Activated CD8-positive, alpha-beta memory T cell treated with anti-CD3 and anti-CD28 coated beads for 36 hours (primary cell): ENCODE data around the gene UROC1. TPM values are rescaled to one million over a fixed set of nuclear protein-coding genes. Genes with fewer than 3 reads are reported as not detected.

Experiments
- CTCF ChIA-PET: fragments of 350-600 bp; sonication (Branson Sonifier 250); formaldehyde crosslinking; loops from one replicate; lab custom pipeline; 2021; ENCODE audit warnings: antibody characterized with exemption; lab: Charles Lee
- POLR2A ChIA-PET: fragments of 350-600 bp; sonication (Branson Sonifier 250); formaldehyde crosslinking; loops from one replicate; lab custom pipeline; 2021; ENCODE audit warnings: antibody characterized with exemption; lab: Charles Lee
- total RNA-seq, 2 experiments: library from RNA; stranded (reverse); gene quantifications; one replicate each; pipeline ENCODE4 v1.2.3, GENCODE V29; 2021

The UROC1 gene
- total RNA-seq, 2 experiments from 2014 or later = not detected

GRCh38 chr3:126439346-126439967 lies 78.1 kb downstream of the UROC1 start:
- CTCF ChIA-PET = no interaction called here
- POLR2A ChIA-PET = no interaction called here

GRCh38 chr3:126438746-126439145 lies 78.8 kb downstream of the UROC1 start:
- CTCF ChIA-PET = no interaction called here
- POLR2A ChIA-PET = no interaction called here

DNA sequence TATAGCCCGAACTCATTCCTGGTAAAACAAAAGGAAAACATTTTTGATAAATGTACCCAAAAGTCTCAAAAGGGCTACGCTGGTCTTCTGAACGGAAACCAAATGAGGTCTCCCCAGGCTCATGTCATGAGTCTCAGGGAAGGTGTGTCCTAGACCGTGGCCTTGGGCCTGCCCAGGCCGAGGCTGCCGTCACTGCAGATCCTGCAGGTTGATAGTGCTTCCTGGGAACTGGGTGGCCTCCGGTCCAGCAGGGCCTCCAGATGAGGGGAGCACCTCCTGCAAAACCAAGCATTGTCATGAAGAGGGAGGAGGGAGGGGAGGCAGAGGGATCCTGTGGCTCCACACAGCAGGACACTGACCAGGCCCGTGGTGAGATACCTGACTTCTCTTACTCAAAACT lies 79.4 kb downstream of the UROC1 start:
- ChIA-PET CTCF (no interaction called here), POLR2A (no interaction called here)

DNA sequence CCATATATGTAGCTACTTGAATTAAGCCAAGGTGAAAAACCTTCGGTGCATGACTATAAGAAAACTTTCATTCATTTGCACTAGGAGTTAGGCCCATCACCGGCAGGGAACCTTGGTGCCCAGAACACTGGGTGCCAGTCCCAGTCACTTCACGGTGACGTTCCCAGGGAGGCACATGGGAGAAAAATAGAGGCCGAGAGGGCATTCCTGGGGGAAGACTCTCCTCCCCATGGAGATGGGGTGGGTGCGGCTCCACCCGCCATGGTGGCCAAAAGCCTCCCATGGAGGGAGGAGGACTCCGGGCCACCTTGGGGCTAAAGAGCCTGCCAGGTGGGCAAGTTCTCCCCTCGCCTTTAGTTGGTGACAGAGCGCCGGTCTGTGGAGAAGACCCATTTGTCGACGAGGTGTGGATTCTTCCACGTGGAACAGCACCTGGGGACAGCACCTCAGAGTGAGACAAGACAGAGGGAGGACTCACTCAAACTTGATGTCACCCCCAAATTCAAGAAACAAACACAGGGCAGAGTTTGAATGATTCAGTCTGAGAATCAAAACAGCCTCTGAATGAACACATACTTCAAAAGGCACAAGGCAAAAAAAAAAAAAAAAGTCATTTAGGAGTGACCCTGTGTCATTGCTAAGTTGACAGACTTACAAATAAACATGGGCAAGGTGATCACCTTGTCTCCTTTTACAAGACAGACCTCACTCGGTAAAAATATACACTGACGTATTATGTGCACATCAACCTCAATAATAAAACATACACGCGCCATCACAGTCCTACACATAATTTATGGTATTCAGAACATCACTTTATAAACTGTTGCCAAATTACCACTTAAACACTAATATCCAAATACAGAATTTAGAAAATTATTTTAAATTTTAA lies 80.5 kb downstream of the UROC1 start:
- CTCF ChIA-PET = no interaction called here

GRCh38 chr3:126435456-126436315 lies 81.9 kb downstream of the UROC1 start:
- CTCF ChIA-PET = no interaction called here
- POLR2A ChIA-PET = no interaction called here

More for the DNA sequence above, 80.5 kb downstream of the UROC1 start:
- POLR2A ChIA-PET = no interaction called here

- ChIA-PET CTCF (no interaction called here), POLR2A (no interaction called here)
Measured at GRCh38 chr3:126434931-126435411, 82.6 kb downstream of the UROC1 start.

DNA sequence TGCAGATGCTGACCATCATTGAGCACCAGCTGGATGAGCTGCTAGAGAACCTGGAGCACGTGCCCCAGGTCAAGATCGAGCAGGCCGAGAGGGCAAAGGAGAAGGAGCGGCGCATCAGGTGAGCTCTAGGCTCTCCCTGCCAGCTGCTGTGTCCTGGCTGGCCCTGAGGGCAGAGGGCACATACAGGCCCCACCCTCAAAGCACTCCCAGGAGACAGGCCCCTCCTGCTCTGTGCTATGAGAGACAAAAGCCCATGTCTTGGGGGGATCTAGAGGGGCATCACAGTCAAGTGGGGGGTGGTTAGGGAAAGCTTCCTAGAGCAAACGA lies 83.3 kb downstream of the UROC1 start:
- POLR2A ChIA-PET = no interaction called here
- CTCF ChIA-PET = no interaction called here

DNA sequence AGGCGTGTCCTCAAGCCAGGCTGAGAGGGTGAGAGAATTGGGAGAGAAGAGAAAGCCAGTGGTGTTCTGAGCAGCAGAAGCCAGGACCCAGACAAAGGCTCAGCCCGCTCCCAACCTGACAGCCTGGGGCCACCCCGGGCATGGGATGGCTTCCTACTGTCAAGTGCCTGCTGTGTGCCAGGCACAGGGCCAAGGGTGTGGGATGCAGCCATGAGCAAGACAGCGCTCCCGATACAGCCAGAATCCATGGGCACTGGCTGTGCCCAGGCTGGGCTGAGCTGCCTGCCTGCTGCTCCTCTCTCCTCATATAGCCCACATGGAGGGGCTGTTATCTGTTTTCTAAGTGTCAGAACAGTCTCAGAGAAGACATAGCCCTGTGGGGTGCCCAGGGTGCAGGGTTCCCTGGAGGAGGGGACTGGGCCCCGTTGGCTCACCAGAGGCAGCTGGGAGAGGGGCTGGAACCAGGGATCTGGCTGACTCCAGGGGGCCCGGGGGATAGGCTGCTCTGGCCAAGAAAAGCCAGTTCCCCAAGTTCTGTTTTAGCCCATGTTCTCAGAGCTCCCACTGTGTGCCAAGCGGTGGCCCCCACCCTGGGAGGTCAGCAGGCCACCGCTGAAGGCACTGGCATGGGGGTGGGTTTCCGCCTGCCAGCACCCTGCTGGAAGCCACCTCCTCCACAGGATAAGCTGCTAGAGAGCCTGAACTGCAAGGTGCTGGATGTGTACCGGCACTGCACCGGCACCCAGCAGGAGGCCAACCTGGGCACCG lies 83.9 kb downstream of the UROC1 start:
- ChIA-PET POLR2A (no interaction called here), CTCF (no interaction called here)

GRCh38 chr3:126433105-126433430 lies 84.5 kb downstream of the UROC1 start:
- ChIA-PET CTCF (no interaction called here), POLR2A (no interaction called here)

DNA sequence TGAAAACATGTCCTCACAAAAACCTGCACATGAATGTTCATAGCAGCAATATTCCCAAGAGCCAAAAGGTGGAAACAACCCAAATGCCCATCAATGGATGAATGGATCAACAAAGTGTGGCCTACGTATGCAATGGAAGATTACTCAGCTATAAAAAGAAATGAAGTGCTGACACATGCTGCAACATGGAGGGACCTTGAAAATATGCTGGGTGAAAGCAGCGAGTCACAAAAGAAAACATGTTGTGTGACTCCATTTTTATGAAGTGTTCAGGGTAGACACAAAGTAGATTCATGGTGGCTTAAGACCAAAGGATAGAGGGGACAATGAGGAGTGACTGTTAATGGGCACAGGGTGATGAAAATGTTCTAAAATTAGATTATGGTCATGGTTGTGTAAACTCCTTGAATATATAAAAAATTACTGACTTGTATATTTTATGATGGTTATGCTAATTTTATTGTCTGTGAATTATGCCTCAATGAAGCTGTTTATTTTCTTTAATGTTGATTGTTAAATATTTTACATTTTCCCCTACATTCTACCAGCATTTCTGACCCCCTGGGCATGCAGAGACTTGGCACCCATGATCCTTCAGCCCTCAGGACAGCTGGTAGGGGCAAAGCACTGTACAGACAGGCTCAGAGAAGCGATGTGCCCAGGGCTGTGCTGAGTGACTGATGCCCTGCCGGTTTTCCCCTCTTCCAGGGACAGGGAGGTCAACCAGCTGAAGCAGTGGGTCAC lies 85.0 kb downstream of the UROC1 start:
- ChIA-PET POLR2A (no interaction called here), CTCF (no interaction called here)

Other genes with a start within 250 kb of the UROC1 start
- under 1 TPM; 0.34 to 0.42 TPM for gene KLF15, start 160.4 kb downstream of the UROC1 start, total RNA-seq
- not detected for gene CFAP100, start 122.9 kb downstream of the UROC1 start, total RNA-seq
- gene ZXDC, start 41.9 kb downstream of the UROC1 start, total RNA-seq = 10 to 100 TPM; 20.5 to 21.8 TPM
- not detected for gene CHST13, start 6.4 kb upstream of the UROC1 start, total RNA-seq
- gene C3orf22, start 41.2 kb upstream of the UROC1 start, total RNA-seq = not detected
- gene TXNRD3, start 137.4 kb upstream of the UROC1 start, total RNA-seq = 1 to 10 TPM; 1.8 to 2.5 TPM
- 10 to 100 TPM; 15.9 to 16.9 TPM for gene CHCHD6, start 186.5 kb upstream of the UROC1 start, total RNA-seq